HepG2 (cell line): Measurements from ENCODE around the gene ZNF618. TPM values are rescaled to one million over a fixed set of nuclear protein-coding genes. Genes with fewer than 3 reads are reported as not detected.

ENCODE experiments used
- ATAC-seq: fragments of 200-7000 bp; cut with Tn5 transposase; 3 replicates; pipeline ENCODE4 v1.9.1; 2020; ENCODE audit warnings: mild to moderate bottlenecking, moderate library complexity
- BruUV-seq: library from RNA; stranded (reverse); fragments of 400-500 nt; replicated peaks from 2 replicates; lab custom pipeline; 2021; lab: Mats Ljungman, UMichigan
- CTCF ChIA-PET: fragments of 300-600 bp; formaldehyde crosslinking; extraction: SDS; loops from one replicate; lab custom pipeline; 2021; ENCODE audit warnings: low total read pairs, inconsistent platforms, low intra/inter-chr PET ratio; lab: Yijun Ruan, JAX
- POLR2A ChIA-PET: fragments of 350-600 bp; sonication (Branson Sonifier 250); formaldehyde crosslinking; loops from one replicate; lab custom pipeline; 2020; ENCODE audit warnings: antibody characterized with exemption, inconsistent platforms; lab: Yijun Ruan, JAX
- DNase-seq: peaks from one replicate; pipeline ENCODE4 v3.0.0-alpha.2; 2015; ENCODE audit warnings: low spot score
- FAIRE-seq: peaks from 3 replicates; lab custom pipeline; 2011; peaks lifted over from hg19 to GRCh38; lab: Jason Lieb, UNC
- H2AFZ ChIP-seq: one replicate; pipeline ENCODE4 v1.6.1; 2011; ENCODE audit warnings: low read length, inconsistent platforms
- H3K27ac ChIP-seq: fragments of 300-600 bp; 3 replicates; pipeline ENCODE4 v1.8.0; 2011; ENCODE audit warnings: mixed run types, mild to moderate bottlenecking, mixed read lengths, low read length, inconsistent platforms; ENCODE audit not compliant: insufficient read depth; ENCODE audit errors: extremely low read length
- H3K27me3 ChIP-seq, 2 experiments: fragments of 200-600 bp in 1 of 2; 2 replicates in 1 of 2; 3 replicates in 1 of 2; pipeline versions ENCODE4 v1.6.0 to v1.8.0; 2011; ENCODE audit warnings: low read length in 2 of 2, mild to moderate bottlenecking in 2 of 2, moderate library complexity in 2 of 2, inconsistent platforms in 1 of 2; ENCODE audit not compliant: insufficient read depth in 2 of 2, control insufficient read depth in 1 of 2
- H3K36me3 ChIP-seq, 2 experiments: fragments of 200-600 bp in 1 of 2; replicated peaks in 1 of 2; 2 replicates in 1 of 2; 3 replicates in 1 of 2; pipeline versions ENCODE4 v1.5.1 to v1.8.0; 2011; ENCODE audit warnings: low read length in 2 of 2, inconsistent platforms in 1 of 2; ENCODE audit not compliant: insufficient read depth in 2 of 2, control insufficient read depth in 1 of 2
- H3K4me1 ChIP-seq: 2 replicates; pipeline ENCODE4 v1.5.1; 2012; ENCODE audit warnings: low read length, inconsistent platforms; ENCODE audit not compliant: insufficient read depth
- H3K4me2 ChIP-seq: 2 replicates; pipeline ENCODE4 v1.6.0; 2011; ENCODE audit warnings: low read depth, low read length, inconsistent platforms
- H3K4me3 ChIP-seq, 3 experiments: fragments of 200-600 bp in 1 of 3; sonication (generic), shearing (Covaris generic) in 1 of 3; replicated peaks in 1 of 3; 2 replicates each; pipeline ENCODE4 v1.5.1; 2011 to 2016; ENCODE audit warnings: low read length in 3 of 3, inconsistent platforms in 2 of 3, low read depth in 2 of 3, mild to moderate bottlenecking in 2 of 3, control low read depth in 1 of 3, mixed read lengths in 1 of 3; ENCODE audit not compliant: insufficient read depth in 1 of 3
- H3K79me2 ChIP-seq: one replicate; pipeline ENCODE4 v1.6.1; 2011; ENCODE audit warnings: low read length, inconsistent platforms; ENCODE audit not compliant: insufficient read depth
- H3K9ac ChIP-seq: 2 replicates; pipeline ENCODE4 v1.6.0; 2011; ENCODE audit warnings: mild to moderate bottlenecking, low read depth, low read length, inconsistent platforms; ENCODE audit not compliant: insufficient read depth
- H3K9me3 ChIP-seq: 2 replicates; pipeline ENCODE4 v1.5.1; 2012; ENCODE audit warnings: mild to moderate bottlenecking, low read length
- H4K20me1 ChIP-seq: 2 replicates; pipeline ENCODE4 v1.6.0; 2011; ENCODE audit warnings: inconsistent platforms, mild to moderate bottlenecking, low read length, moderate library complexity; ENCODE audit not compliant: insufficient read depth
- CC2D1A ChIP-seq: sonication (generic); formaldehyde crosslinking; IDR thresholded peaks from 2 replicates; pipeline ENCODE4 v1.8.1; 2023; ENCODE audit warnings: mild to moderate bottlenecking, missing genetic modification reagents
- HMG20A ChIP-seq: IDR thresholded peaks from 2 replicates; pipeline ENCODE4 v1.6.1; 2016; ENCODE audit warnings: borderline replicate concordance
- UBTF ChIP-seq: sonication (generic); formaldehyde crosslinking; IDR thresholded peaks from 2 replicates; pipeline ENCODE4 v1.4.0; 2020; ENCODE audit warnings: mild to moderate bottlenecking, missing genetic modification reagents
- ZBTB20 ChIP-seq: sonication (generic); formaldehyde crosslinking; IDR thresholded peaks from 2 replicates; pipeline ENCODE4 v1.8.1; 2023; ENCODE audit warnings: missing genetic modification reagents, low read depth, mild to moderate bottlenecking, borderline replicate concordance
- ZNF331 ChIP-seq: sonication (generic); formaldehyde crosslinking; IDR thresholded peaks from 2 replicates; pipeline ENCODE4 v1.4.0; 2020; ENCODE audit warnings: missing genetic modification reagents
- ZNF367 ChIP-seq: sonication (generic); formaldehyde crosslinking; IDR thresholded peaks from 2 replicates; pipeline ENCODE4 v1.4.0; 2020; ENCODE audit warnings: missing genetic modification reagents, borderline replicate concordance
- ZNF382 ChIP-seq: sonication (generic); formaldehyde crosslinking; IDR thresholded peaks from 2 replicates; pipeline ENCODE4 v1.5.0; 2020; ENCODE audit warnings: missing genetic modification reagents, mild to moderate bottlenecking, borderline replicate concordance
- ZNF431 ChIP-seq: sonication (generic); formaldehyde crosslinking; IDR thresholded peaks from 2 replicates; pipeline ENCODE4 v1.9.0; 2022; ENCODE audit warnings: missing genetic modification reagents, low read depth, mild to moderate bottlenecking, borderline replicate concordance
- ZNF770 ChIP-seq: sonication (generic); formaldehyde crosslinking; IDR thresholded peaks from 2 replicates; pipeline ENCODE4 v1.5.0; 2020; ENCODE audit warnings: mild to moderate bottlenecking, missing genetic modification reagents
- WGBS: methylation state at CpG from one replicate; pipeline ENCODE4 v1.1.6; 2017; ENCODE audit warnings: low lambda C conversion rate; 5-methylcytosine and 5-hydroxymethylcytosine counted together
- in situ Hi-C: cut with HindIII; loops from 2 replicates; pipeline ENCODE4 v1.10.0; 2017; ENCODE audit warnings: low pct_unique_long_range_greater_than_20kb; ENCODE audit not compliant: extremely low pct_ligation_motif_present
- intact Hi-C: fragments of 100-400 bp; cut with micrococcal nuclease; formaldehyde crosslinking; loops from one replicate; pipeline ENCODE4 v1.10.0; 2022; ENCODE audit not compliant: unreplicated experiment
- polyA plus RNA-seq, 8 experiments: library from polyadenylated mRNA; depleted of rRNA in 3 of 8; stranded (reverse) in 7 of 8; unstranded in 1 of 8; fragments of >200 nt; fragmentation: Illumina TruSeq in 4 of 8; extraction: Trizol in 4 of 8; gene quantifications; 2 replicates each; pipeline versions ENCODE4 v1.2.1 to v1.2.3, GENCODE V29; 2011 to 2016; ENCODE audit warnings: low read depth in 4 of 8, missing spikeins in 1 of 8, mixed read lengths in 1 of 8; ENCODE audit not compliant: insufficient read depth in 1 of 8
- total RNA-seq, 5 experiments: library from RNA; depleted of rRNA; stranded (reverse); fragments of >200 nt; fragmentation: Illumina TruSeq; extraction: Trizol; gene quantifications; 2 replicates each; pipeline ENCODE4 v1.2.3, GENCODE V29; 2016; ENCODE audit warnings: low read depth in 1 of 5
- TF ChIP-seq, protein P1 (sequence below): IDR thresholded peaks from 2 replicates; pipeline ENCODE4 v1.6.1; 2012; ENCODE audit warnings: low read depth, low read length, improper control_type of control experiment

The ZNF618 gene
- total and polyA plus RNA-seq, 2 of the 13 experiments (the other 11 are each of a cell fraction or from before 2014, with no cell fraction given): 0.07 TPM

DNA sequence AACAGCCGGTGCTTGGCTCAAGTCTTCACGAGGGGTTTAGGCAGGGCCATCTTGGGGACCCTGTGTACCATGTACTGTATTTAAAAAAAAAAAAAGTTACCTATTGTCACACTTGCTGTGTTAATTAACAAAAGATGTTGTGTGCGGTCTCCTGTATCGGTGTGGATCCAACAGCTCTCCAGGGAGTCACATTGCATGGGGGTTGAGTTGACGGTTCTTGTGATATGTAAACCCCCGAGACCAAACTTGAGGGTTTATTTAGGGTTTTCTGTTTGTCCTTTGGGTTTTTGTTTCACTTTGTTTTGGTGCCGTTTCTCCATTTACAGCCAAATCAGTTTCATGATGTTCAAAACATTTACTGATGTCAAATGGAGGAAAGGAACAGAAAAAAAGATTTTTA, 179.8 kb downstream of the ZNF618 start:
- H3K27me3 ChIP-seq: peaks cover 2 to 6% of the 10 kb centered on the region in 2 experiments; a peak in 3 of 5 replicates
- TF ChIP-seq ZNF770 (CRISPR knock-in tag) (no peak), ZNF431 (no peak), ZNF331 (CRISPR knock-in tag) (no peak)
- TF ChIP-seq, all 625 proteins: peak for 0
- intact Hi-C loops (no loop called here), in situ Hi-C loops (no loop called here)
- Histone ChIP-seq H2AFZ (no peak overlapping the region), H3K36me3 (peaks cover under 1 to 11% of the 10 kb centered on the region in 2 experiments; a peak in 3 of 5 replicates), H3K4me3 (no peak overlapping the region), H3K27ac (no peak overlapping the region), H3K9me3 (no peaks in the 10 kb centered on the region), H4K20me1 (peaks cover 17% of the 10 kb centered on the region), H3K4me1 (peaks cover 29% of the 10 kb centered on the region), H3K4me2 (no peak overlapping the region), H3K79me2 (no peaks in the 10 kb centered on the region), H3K9ac (no peak overlapping the region)
- ChIA-PET CTCF (no interaction called here), POLR2A (no interaction called here)
- no peak for DNase-seq
- 76% methylated on average over 7 of the region's 7 CpGs for WGBS
- ATAC-seq: no peak
- BruUV-seq: no TSS peak
- no peak for FAIRE-seq

GRCh38 chr9:114056527-114056926, 180.4 kb downstream of the ZNF618 start:
- Histone ChIP-seq H3K36me3 (peaks cover 6 to 17% of the 10 kb centered on the region in 2 experiments; a peak in 4 of 5 replicates), H3K4me2 (no peak overlapping the region), H3K9ac (no peak overlapping the region), H3K4me3 (no peak overlapping the region), H3K27me3 (peaks cover 2 to 4% of the 10 kb centered on the region in 2 experiments; a peak in 3 of 5 replicates), H4K20me1 (peaks cover 22% of the 10 kb centered on the region), H3K79me2 (no peaks in the 10 kb centered on the region)
- in situ Hi-C loops: no loop called here
- WGBS: 68% methylated on average over 5 of the region's 5 CpGs
- intact Hi-C loops: no loop called here
- CTCF ChIA-PET: no interaction called here
- BruUV-seq: no TSS peak
- TF ChIP-seq, protein P1, sequence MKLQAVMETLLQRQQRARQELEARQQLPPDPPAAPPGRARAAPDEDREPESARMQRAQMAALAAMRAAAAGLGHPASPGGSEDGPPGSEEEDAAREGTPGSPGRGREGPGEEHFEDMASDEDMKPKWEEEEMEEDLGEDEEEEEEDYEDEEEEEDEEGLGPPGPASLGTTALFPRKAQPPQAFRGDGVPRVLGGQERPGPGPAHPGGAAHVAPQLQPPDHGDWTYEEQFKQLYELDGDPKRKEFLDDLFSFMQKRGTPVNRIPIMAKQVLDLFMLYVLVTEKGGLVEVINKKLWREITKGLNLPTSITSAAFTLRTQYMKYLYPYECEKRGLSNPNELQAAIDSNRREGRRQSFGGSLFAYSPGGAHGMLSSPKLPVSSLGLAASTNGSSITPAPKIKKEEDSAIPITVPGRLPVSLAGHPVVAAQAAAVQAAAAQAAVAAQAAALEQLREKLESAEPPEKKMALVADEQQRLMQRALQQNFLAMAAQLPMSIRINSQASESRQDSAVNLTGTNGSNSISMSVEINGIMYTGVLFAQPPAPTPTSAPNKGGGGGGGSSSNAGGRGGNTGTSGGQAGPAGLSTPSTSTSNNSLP: no peak
- TF ChIP-seq ZBTB20 (no peak), HMG20A (CRISPR knock-in tag) (no peak), CC2D1A (no peak), ZNF382 (CRISPR knock-in tag) (no peak), ZNF367 (CRISPR knock-in tag) (no peak), UBTF (CRISPR knock-in tag) (no peak)
- TF ChIP-seq, all 625 proteins: peak for 0
- Histone ChIP-seq H3K27ac (no peak overlapping the region), H3K4me1 (peaks cover 34% of the 10 kb centered on the region), H3K9me3 (no peaks in the 10 kb centered on the region), H2AFZ (no peak overlapping the region)
- ATAC-seq: peak; percentile 0; the same call in 1 of the 3 replicates
- POLR2A ChIA-PET: no interaction called here
- FAIRE-seq: no peak
- DNase-seq: no peak
